H1 (cell line): Measurements from ENCODE around the gene CHD5. TPM values are rescaled to one million over a fixed set of nuclear protein-coding genes. Genes with fewer than 3 reads are reported as not detected.

ENCODE experiments used
- CTCF ChIA-PET: fragments of 300-600 bp; sonication (Branson Sonifier 250); formaldehyde crosslinking; loops from one replicate; lab custom pipeline; 2021; ENCODE audit not compliant: partially characterized antibody; lab: Charles Lee
- POLR2A ChIA-PET: fragments of 300-600 bp; sonication (Branson Sonifier 250); formaldehyde crosslinking; loops from one replicate; lab custom pipeline; 2021; ENCODE audit warnings: inconsistent platforms; ENCODE audit not compliant: partially characterized antibody; lab: Charles Lee
- DNase-seq, 2 experiments: peaks; one replicate each; pipeline versions ENCODE4 v3.0.0 to v3.0.0-alpha.2; 2010 to 2022; ENCODE audit warnings: low spot score in 2 of 2, low read depth in 1 of 2, mixed read lengths in 1 of 2
- FAIRE-seq: peaks from 2 replicates; lab custom pipeline; 2011; peaks lifted over from hg19 to GRCh38; lab: Jason Lieb, UNC
- H2AFZ ChIP-seq: 2 replicates; pipeline ENCODE4 v1.8.1; 2012; ENCODE audit warnings: low read length, inconsistent platforms
- H2AK5ac ChIP-seq: 2 replicates; pipeline ENCODE4 v1.6.1; 2013; ENCODE audit warnings: low read depth, low read length
- H2BK120ac ChIP-seq: replicated peaks from 2 replicates; pipeline ENCODE3; 2013; ENCODE audit warnings: low read depth, low read length, inconsistent platforms
- H2BK12ac ChIP-seq: 2 replicates; pipeline ENCODE4 v1.6.1; 2013; ENCODE audit warnings: low read depth, low read length
- H2BK15ac ChIP-seq: 2 replicates; pipeline ENCODE4 v1.6.1; 2013; ENCODE audit warnings: low read length
- H2BK20ac ChIP-seq: 2 replicates; pipeline ENCODE4 v1.6.1; 2013; ENCODE audit warnings: low read length
- H2BK5ac ChIP-seq: 2 replicates; pipeline ENCODE4 v1.6.1; 2013; ENCODE audit warnings: low read depth, low read length
- H3K14ac ChIP-seq: 2 replicates; pipeline ENCODE4 v1.6.1; 2013; ENCODE audit warnings: inconsistent platforms; ENCODE audit not compliant: insufficient read length
- H3K18ac ChIP-seq: 2 replicates; pipeline ENCODE4 v1.6.1; 2013; ENCODE audit warnings: low read length; ENCODE audit errors: extremely low read depth
- H3K23ac ChIP-seq: 2 replicates; pipeline ENCODE4 v1.6.1; 2013; ENCODE audit warnings: inconsistent platforms; ENCODE audit not compliant: insufficient read length
- H3K23me2 ChIP-seq: 2 replicates; pipeline ENCODE4 v1.6.1; 2013; ENCODE audit warnings: low read depth, low read length
- H3K27ac ChIP-seq: 2 replicates; pipeline ENCODE4 v1.6.1; 2011; ENCODE audit warnings: low read depth, low read length, inconsistent platforms
- H3K27me3 ChIP-seq, 4 experiments: replicated peaks in 1 of 4; 1 replicate in 1 of 4; 2 replicates in 3 of 4; pipeline versions ENCODE4 v1.6.1 to v1.8.1; 2011 to 2013; ENCODE audit warnings: low read length in 3 of 4, mild to moderate bottlenecking in 3 of 4, inconsistent platforms in 2 of 4, mixed read lengths in 2 of 4, moderate library complexity in 1 of 4; ENCODE audit not compliant: control insufficient read depth in 3 of 4, insufficient read depth in 3 of 4; ENCODE audit errors: extremely low read depth in 1 of 4
- H3K36me3 ChIP-seq, 4 experiments: 2 replicates each; pipeline versions ENCODE4 v1.6.1 to v1.8.1; 2011 to 2013; ENCODE audit warnings: mild to moderate bottlenecking in 4 of 4, low read length in 3 of 4, moderate library complexity in 2 of 4, control low read depth in 1 of 4, inconsistent platforms in 1 of 4; ENCODE audit not compliant: insufficient read depth in 4 of 4, control insufficient read depth in 2 of 4
- H3K4ac ChIP-seq: replicated peaks from 2 replicates; pipeline ENCODE3; 2013; ENCODE audit warnings: low read length, low read depth, mixed read lengths, inconsistent platforms; ENCODE audit not compliant: insufficient read length
- H3K4me1 ChIP-seq, 4 experiments: replicated peaks in 1 of 4; 1 replicate in 1 of 4; 2 replicates in 3 of 4; pipeline versions ENCODE4 v1.6.1 to v1.8.1; 2011 to 2013; ENCODE audit warnings: low read length in 3 of 4, inconsistent platforms in 2 of 4, mixed read lengths in 1 of 4; ENCODE audit not compliant: insufficient read depth in 4 of 4, control insufficient read depth in 3 of 4
- H3K4me2 ChIP-seq, 2 experiments: 2 replicates each; pipeline versions ENCODE4 v1.6.1 to v1.8.1; 2011 to 2013; ENCODE audit warnings: low read depth in 2 of 2, low read length in 2 of 2, control low read depth in 1 of 2, inconsistent platforms in 1 of 2, mild to moderate bottlenecking in 1 of 2; ENCODE audit not compliant: insufficient read depth in 1 of 2
- H3K4me3 ChIP-seq, 4 experiments: fragments of 200-600, 300-600 bp in 1 of 4; sonication (generic), shearing (Covaris generic), sonication (Bioruptor Twin) in 1 of 4; 2 replicates each; pipeline versions ENCODE4 v1.5.1 to v1.8.1; 2011 to 2016; ENCODE audit warnings: low read length in 4 of 4, low read depth in 3 of 4, control low read depth in 2 of 4, inconsistent platforms in 2 of 4, mild to moderate bottlenecking in 2 of 4, mixed read lengths in 1 of 4, moderate library complexity in 1 of 4; ENCODE audit not compliant: insufficient read depth in 2 of 4; ENCODE audit errors: extremely low read depth in 1 of 4
- H3K56ac ChIP-seq: replicated peaks from 2 replicates; pipeline ENCODE3; 2013; ENCODE audit warnings: low read depth, mild to moderate bottlenecking, mixed read lengths, low read length, inconsistent platforms; ENCODE audit not compliant: insufficient read length
- H3K79me1 ChIP-seq: 2 replicates; pipeline ENCODE4 v1.6.1; 2013; ENCODE audit warnings: low read depth, low read length, control low read depth
- H3K79me2 ChIP-seq, 2 experiments: 2 replicates each; pipeline versions ENCODE4 v1.6.1 to v1.8.1; 2012 to 2013; ENCODE audit warnings: low read length in 2 of 2, mild to moderate bottlenecking in 2 of 2, inconsistent platforms in 1 of 2; ENCODE audit not compliant: insufficient read depth in 2 of 2, control insufficient read depth in 1 of 2
- H3K9ac ChIP-seq, 4 experiments: replicated peaks in 1 of 4; 1 replicate in 1 of 4; 2 replicates in 3 of 4; pipeline versions ENCODE4 v1.6.1 to v1.8.1; 2011 to 2013; ENCODE audit warnings: low read depth in 3 of 4, low read length in 3 of 4, control low read depth in 2 of 4, mild to moderate bottlenecking in 2 of 4, moderate library complexity in 2 of 4, inconsistent platforms in 1 of 4; ENCODE audit errors: extremely low read depth in 1 of 4
- H3K9me3 ChIP-seq, 2 experiments: 2 replicates each; pipeline versions ENCODE4 v1.6.1 to v1.8.1; 2012 to 2013; ENCODE audit warnings: mild to moderate bottlenecking in 2 of 2, moderate library complexity in 2 of 2, control low read depth in 1 of 2, inconsistent platforms in 1 of 2, low read depth in 1 of 2, low read length in 1 of 2, mixed read lengths in 1 of 2; ENCODE audit not compliant: insufficient read depth in 2 of 2
- H4K20me1 ChIP-seq, 2 experiments: replicated peaks in 1 of 2; 2 replicates each; pipeline versions ENCODE3 to v1.8.1; 2011 to 2013; ENCODE audit warnings: inconsistent platforms in 2 of 2, low read length in 2 of 2, mild to moderate bottlenecking in 1 of 2; ENCODE audit not compliant: insufficient read depth in 2 of 2, control insufficient read depth in 1 of 2
- H4K5ac ChIP-seq: 2 replicates; pipeline ENCODE4 v1.6.1; 2013; ENCODE audit warnings: low read length, low read depth, mixed read lengths, inconsistent platforms; ENCODE audit not compliant: insufficient read length
- H4K8ac ChIP-seq: 2 replicates; pipeline ENCODE4 v1.8.0; 2013; ENCODE audit warnings: mild to moderate bottlenecking, moderate library complexity, low read length, inconsistent platforms; ENCODE audit not compliant: insufficient read depth; ENCODE audit errors: extremely low read depth
- H4K91ac ChIP-seq: replicated peaks from 2 replicates; pipeline ENCODE3; 2013; ENCODE audit warnings: low read length, mixed read lengths, inconsistent platforms; ENCODE audit not compliant: insufficient read length
- CTBP2 ChIP-seq: IDR thresholded peaks from 2 replicates; pipeline ENCODE4 v1.7.0; 2011; ENCODE audit warnings: borderline replicate concordance, mild to moderate bottlenecking, moderate library complexity, mixed read lengths, low read length; ENCODE audit not compliant: insufficient read depth, insufficient read length
- CTCF ChIP-seq, 3 experiments: IDR thresholded peaks; 1 replicate in 2 of 3; 2 replicates in 1 of 3; pipeline versions ENCODE4 v1.5.1 to v1.6.1; 2011; ENCODE audit warnings: low read length in 3 of 3, mild to moderate bottlenecking in 3 of 3, inconsistent platforms in 2 of 3, low read depth in 1 of 3, moderate library complexity in 1 of 3; ENCODE audit not compliant: insufficient read depth in 1 of 3; ENCODE audit errors: control extremely low read depth in 1 of 3
- PHF8 ChIP-seq: fragments of 200-600 bp; sonication (generic); conservative IDR thresholded peaks from 2 replicates; pipeline ENCODE4 v1.7.1; 2012; ENCODE audit warnings: low read depth, mild to moderate bottlenecking, inconsistent platforms, low read length, moderate library complexity
- RNF2 ChIP-seq: fragments of 200-900, 300-1000 bp; sonication (generic); IDR thresholded peaks from 2 replicates; pipeline ENCODE4 v1.7.1; 2016; ENCODE audit warnings: borderline replicate concordance, low read depth, mild to moderate bottlenecking, antibody characterized with exemption, low read length; ENCODE audit not compliant: poor library complexity, severe bottlenecking; ENCODE audit errors: missing control alignments
- RXRA ChIP-seq: IDR thresholded peaks from 2 replicates; pipeline ENCODE4 v1.6.1; 2011; ENCODE audit warnings: low read depth, mild to moderate bottlenecking, low read length, moderate library complexity; ENCODE audit not compliant: insufficient read depth
- WGBS, 2 experiments: shearing (Covaris generic) in 1 of 2; methylation state at CpG; one replicate each; pipeline versions ENCODE4 v1.1.6 to v1.1.7; 2013 to 2015; ENCODE audit warnings: low lambda C conversion rate in 2 of 2, mixed read lengths in 2 of 2, inconsistent platforms in 1 of 2, low coverage in 1 of 2, missing lambda C conversion rate in 1 of 2; ENCODE audit not compliant: insufficient replicate concordance in 2 of 2, insufficient coverage in 1 of 2, insufficient read length in 1 of 2; ENCODE audit errors: extremely low coverage in 1 of 2, missing lambda C conversion rate in 1 of 2; 5-methylcytosine and 5-hydroxymethylcytosine counted together
- polyA plus RNA-seq, 7 experiments: library from polyadenylated mRNA; depleted of rRNA in 3 of 7; stranded (reverse) in 5 of 7; unstranded in 2 of 7; fragments of >200 nt in 5 of 7; fragments of 200-250 nt in 2 of 7; gene quantifications; 1 replicate in 5 of 7; 2 replicates in 1 of 7; 4 replicates in 1 of 7; pipeline versions ENCODE4 v1.2.1 to v1.2.3, GENCODE V29; 2011 to 2013; ENCODE audit warnings: missing spikeins in 2 of 7, mixed read lengths in 2 of 7
- total RNA-seq: library from RNA; stranded (reverse); fragmentation: NEBNext Ultra II Directional; extraction: Animal tissue kit (Norgen Biotek cat#: 25700); gene quantifications from 2 replicates; pipeline ENCODE4 v1.2.1, GENCODE V29; 2021

The CHD5 gene
- total and polyA plus RNA-seq, 2 of the 8 experiments (the other 6 are each of a cell fraction or from before 2014, with no cell fraction given) = 0.42 to 1.8 TPM

- no peaks in the 10 kb centered on the region for H3K23me2 ChIP-seq
- H3K27me3 ChIP-seq = peaks cover 0 to 2% (median 0%) of the 10 kb centered on the region in 4 experiments; a peak in 1 of 7 replicates
- no peak overlapping the region for H3K4ac ChIP-seq
- H2BK120ac ChIP-seq = no peak overlapping the region
- ChIA-PET CTCF (interaction anchor here (0.6 to 2.1 kb wide), 12 partner anchors 10 to 61 kb away, joined by 3 to 8 read pairs (median 5); no protein-coding TSS in a partner anchor), POLR2A (no interaction called here)
- no peak overlapping the region for H2BK15ac ChIP-seq
- no peaks in the 10 kb centered on the region for H3K9me3 ChIP-seq
- H3K4me1 ChIP-seq = peaks cover 0 to 11% (median under 1%) of the 10 kb centered on the region in 4 experiments; a peak in 2 of 7 replicates
- H2BK20ac ChIP-seq = no peak overlapping the region
- no peak overlapping the region for H4K5ac ChIP-seq
- no peak overlapping the region for H2AFZ ChIP-seq
- no peak overlapping the region for H3K23ac ChIP-seq
- no peak overlapping the region for H2BK12ac ChIP-seq
- no peak overlapping the region for H2BK5ac ChIP-seq
- H3K4me2 ChIP-seq = no peak overlapping the region
- TF ChIP-seq PHF8 = no peak
- TF ChIP-seq CTBP2 = no peak
- no peak for TF ChIP-seq RXRA
- no peak for TF ChIP-seq CTCF (IDR thresholded peaks at IDR 0.05; ENCODE audit: control extremely low read depth in 1 of 3, insufficient read depth in 1 of 3, low read depth in 1 of 3, low read length in 3 of 3)
- TF ChIP-seq RNF2 = no peak
- no peak overlapping the region for H4K91ac ChIP-seq
- H3K27ac ChIP-seq = no peak overlapping the region
- H3K79me2 ChIP-seq = no peaks in the 10 kb centered on the region
- DNase-seq = no peak
- no peak overlapping the region for H3K9ac ChIP-seq
- WGBS, 2 experiments = 93% methylated on average over 32 of the region's 33 CpGs; no CpG with 5 or more reads in 1 of the 2 experiments
- no peak overlapping the region for H3K14ac ChIP-seq
- no peak for FAIRE-seq
- H2AK5ac ChIP-seq = no peak overlapping the region; the same call in 1 of the 2 replicates
- no peak overlapping the region for H3K4me3 ChIP-seq
- no peak overlapping the region for H3K18ac ChIP-seq
- H3K36me3 ChIP-seq = no peaks in the 10 kb centered on the region; a peak in 1 of 8 replicates
- H3K56ac ChIP-seq = no peak overlapping the region
- H4K8ac ChIP-seq = no peak overlapping the region; the same call in 1 of the 2 replicates
- no peaks in the 10 kb centered on the region for H4K20me1 ChIP-seq
- H3K79me1 ChIP-seq = no peaks in the 10 kb centered on the region
These were observed 38.0 kb downstream of the CHD5 start for GRCh38 chr1:6142036-6142621.
